Small intestine (tissue), 7 donors: Measurements from ENCODE around the gene ABCB9. TPM values are rescaled to one million over a fixed set of nuclear protein-coding genes. Genes with fewer than 3 reads are reported as not detected.

Source experiments
- DNase-seq, 2 donors: peaks; one replicate each; pipeline versions ENCODE4 v3.0.0 to v3.0.0-alpha.2; 2013
- FAIRE-seq: peaks from 2 replicates; lab custom pipeline; 2012; peaks lifted over from hg19 to GRCh38; lab: Jason Lieb, UNC
- H3K27ac ChIP-seq, 3 donors: one replicate each; pipeline ENCODE4 v1.5.1; 2013; ENCODE audit warnings: low read length in 2 of 3, mild to moderate bottlenecking in 2 of 3, control low read depth in 1 of 3, inconsistent platforms in 1 of 3, low read depth in 1 of 3, moderate library complexity in 1 of 3
- H3K27me3 ChIP-seq, 3 donors: one replicate each; pipeline ENCODE4 v1.6.1; 2013; ENCODE audit warnings: low read length in 3 of 3, inconsistent platforms in 1 of 3; ENCODE audit not compliant: control insufficient read depth in 3 of 3, insufficient read depth in 3 of 3
- H3K36me3 ChIP-seq, 3 donors: one replicate each; pipeline ENCODE4 v1.6.1; 2013; ENCODE audit warnings: low read length in 3 of 3, inconsistent platforms in 1 of 3, low read depth in 1 of 3, mild to moderate bottlenecking in 1 of 3, moderate library complexity in 1 of 3; ENCODE audit not compliant: control insufficient read depth in 3 of 3, insufficient read depth in 2 of 3
- H3K4me1 ChIP-seq, 3 donors: one replicate each; pipeline ENCODE4 v1.6.1; 2013; ENCODE audit warnings: low read length in 2 of 3, inconsistent platforms in 1 of 3, low read depth in 1 of 3, mild to moderate bottlenecking in 1 of 3, moderate library complexity in 1 of 3; ENCODE audit not compliant: control insufficient read depth in 3 of 3, insufficient read depth in 2 of 3
- H3K4me3 ChIP-seq, 3 donors: one replicate each; pipeline ENCODE4 v1.5.1; 2013; ENCODE audit warnings: low read length in 3 of 3, control low read depth in 1 of 3, inconsistent platforms in 1 of 3, low read depth in 1 of 3, mild to moderate bottlenecking in 1 of 3, moderate library complexity in 1 of 3
- H3K9me3 ChIP-seq, 2 donors: one replicate each; pipeline ENCODE4 v1.6.1; 2013; ENCODE audit warnings: low read depth in 1 of 2, low read length in 1 of 2; ENCODE audit not compliant: control insufficient read depth in 2 of 2, insufficient read depth in 1 of 2
- WGBS, 3 donors: extraction: QIAGEN DNeasy Blood & Tissue Kit; methylation state at CpG; one replicate each; pipeline ENCODE4 v1.1.7; 2013; 5-methylcytosine and 5-hydroxymethylcytosine counted together
- polyA plus RNA-seq, 4 donors: library from polyadenylated mRNA; stranded (reverse) in 3 of 4; unstranded in 1 of 4; fragments of 200-250 nt in 3 of 4; fragments of 120-200 nt in 1 of 4; gene quantifications; one replicate each; pipeline versions ENCODE4 v1.2.1 to v1.2.3, GENCODE V29; 2013
- donor health status: healthy with polysubstance abuse.
- donor health status: control.
- donor health status: control.
- donor health status: Bipolar disorder and iron deficiency.
- donor health status: healthy.

The ABCB9 gene
- polyA plus RNA-seq, 4 donors = 2.5 to 6.6 (median 4.7) TPM

- Histone ChIP-seq H3K4me3 (no peak overlapping the region), H3K27ac (no peak overlapping the region), H3K36me3 (peaks cover 0 to 87% (median 8%) of the 10 kb centered on the region in 3 donors), H3K4me1 (peaks cover 0 to 31% (median 0%) of the 10 kb centered on the region in 3 donors), H3K27me3 (no peaks in the 10 kb centered on the region), H3K9me3 (no peaks in the 10 kb centered on the region)
- FAIRE-seq = no peak
- no peak for DNase-seq
- whole genome bisulfite sequencing, 3 donors = 91 to 92% (median 91%) methylated on average over 37 to 39 of the region's 39 CpGs
Observed at GRCh38 chr12:122987086-122987951, 21.1 kb upstream of the ABCB9 start.

- Histone ChIP-seq H3K27ac (no peak overlapping the region), H3K4me3 (no peak overlapping the region), H3K9me3 (no peaks in the 10 kb centered on the region), H3K27me3 (no peaks in the 10 kb centered on the region), H3K4me1 (peaks cover 4 to 39% (median 4%) of the 10 kb centered on the region in 3 donors), H3K36me3 (peaks cover 0 to 86% (median 8%) of the 10 kb centered on the region in 3 donors)
- no peak for FAIRE-seq
- WGBS, 3 donors = 95 to 97% (median 96%) methylated on average over 36 to 40 of the region's 40 CpGs
- DNase-seq = no peak
Observed at GRCh38 chr12:122986258-122986871, 20.1 kb upstream of the ABCB9 start.

GRCh38 chr12:122985338-122986257 is 19.3 kb upstream of the ABCB9 start:
- no peak for FAIRE-seq
- H3K9me3 ChIP-seq = no peaks in the 10 kb centered on the region
- peak overlapping the region in 2 of 3 donors; percentile 46 to 82 for H3K27ac ChIP-seq
- WGBS, 3 donors = 89 to 92% (median 90%) methylated on average over 29 to 45 of the region's 45 CpGs
- no peak overlapping the region for H3K4me3 ChIP-seq
- H3K36me3 ChIP-seq = peaks cover 0 to 80% (median 8%) of the 10 kb centered on the region in 3 donors
- DNase-seq = no peak
- H3K4me1 ChIP-seq = peaks cover 4 to 39% (median 4%) of the 10 kb centered on the region in 3 donors
- H3K27me3 ChIP-seq = no peaks in the 10 kb centered on the region

GRCh38 chr12:122984612-122985337 is 18.5 kb upstream of the ABCB9 start:
- peaks cover 0 to 72% (median 8%) of the 10 kb centered on the region in 3 donors for H3K36me3 ChIP-seq
- FAIRE-seq = no peak

GRCh38 chr12:122983789-122984515 is 17.7 kb upstream of the ABCB9 start:
- peak overlapping the region; percentile 10 to 82 (median 30) for H3K27ac ChIP-seq
- DNase-seq (peak in 1 of 2 donors; percentile 74), FAIRE-seq (no peak)
- peaks cover 4 to 49% (median 10%) of the 10 kb centered on the region in 3 donors for H3K4me1 ChIP-seq
- H3K9me3 ChIP-seq = no peaks in the 10 kb centered on the region
- no peaks in the 10 kb centered on the region for H3K27me3 ChIP-seq
- 42 to 52% (median 46%) methylated on average over 9 of the region's 9 CpGs for WGBS, 3 donors
- peaks cover 0 to 72% (median 8%) of the 10 kb centered on the region in 3 donors for H3K36me3 ChIP-seq
- H3K4me3 ChIP-seq = peak overlapping the region in 1 of 3 donors; percentile 7

More at GRCh38 chr12:122984612-122985337, 18.5 kb upstream of the ABCB9 start:
- WGBS, 3 donors = 44 to 65% (median 58%) methylated on average over 34 of the region's 34 CpGs
- Histone ChIP-seq H3K4me1 (peaks cover 4 to 41% (median 5%) of the 10 kb centered on the region in 3 donors), H3K27ac (peak overlapping the region in 2 of 3 donors; percentile 46 to 82), H3K4me3 (no peak overlapping the region), H3K9me3 (no peaks in the 10 kb centered on the region), H3K27me3 (no peaks in the 10 kb centered on the region)
- peak in 1 of 2 donors; percentile 52 for DNase-seq

- DNase-seq (no peak), FAIRE-seq (no peak)
- Histone ChIP-seq H3K4me3 (no peak overlapping the region), H3K4me1 (peaks cover 4 to 52% (median 10%) of the 10 kb centered on the region in 3 donors), H3K9me3 (no peaks in the 10 kb centered on the region), H3K27me3 (no peaks in the 10 kb centered on the region), H3K27ac (peak overlapping the region in 1 of 3 donors; percentile 82), H3K36me3 (peaks cover 0 to 72% (median 8%) of the 10 kb centered on the region in 3 donors)
- 79 to 86% (median 79%) methylated on average over 21 of the region's 21 CpGs for WGBS, 3 donors
Observed at GRCh38 chr12:122982963-122983788, 16.9 kb upstream of the ABCB9 start.
